GM18870 (cell line): ENCODE results near the gene ATG16L2.

Experiments used
- ATAC-seq: cut with Tn5 transposase; IDR thresholded peaks from one replicate; pipeline ENCODE4 v1.9.1; 2021; ENCODE audit warnings: moderate library complexity; ENCODE audit not compliant: unreplicated experiment

Gene ATG16L2

DNA sequence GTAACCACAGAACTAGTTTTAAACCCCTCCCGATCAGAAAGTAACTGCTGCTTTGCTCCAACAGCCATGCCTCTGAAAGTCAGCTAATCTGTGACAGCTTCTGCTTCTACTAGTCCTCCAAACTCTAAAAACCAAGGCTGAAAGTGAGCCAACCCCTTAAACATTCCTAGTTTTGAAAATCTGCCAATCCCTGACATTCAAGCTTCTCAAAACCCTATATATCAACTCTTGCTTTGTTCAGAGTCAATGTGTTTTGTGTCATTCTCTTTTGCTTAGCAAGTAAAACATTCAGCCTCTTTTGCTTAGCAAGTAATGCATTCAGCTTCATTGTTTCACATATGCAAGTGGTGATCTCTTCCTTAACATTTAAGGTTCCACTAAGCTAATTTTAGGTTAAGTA lies 56.9 kb downstream of the ATG16L2 start:
- no peak for ATAC-seq

DNA sequence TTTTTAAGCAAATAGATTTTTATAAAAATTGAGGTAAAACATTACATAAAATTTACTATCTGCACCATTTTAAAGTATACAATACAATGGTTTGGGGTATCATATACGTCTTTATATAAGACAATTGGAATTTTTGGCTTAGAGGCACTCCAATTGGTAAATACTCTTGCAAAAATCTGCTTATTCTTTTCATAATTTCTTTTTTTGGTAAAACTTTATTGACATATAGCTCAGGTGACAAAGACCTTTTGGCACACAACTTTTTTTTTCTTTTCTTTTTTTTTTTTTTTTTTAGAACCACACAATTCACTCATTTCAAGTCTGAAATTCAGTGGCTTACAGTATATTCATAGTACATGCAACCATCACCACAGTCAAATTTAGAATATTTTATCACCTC lies 57.8 kb downstream of the ATG16L2 start:
- no peak for ATAC-seq

DNA sequence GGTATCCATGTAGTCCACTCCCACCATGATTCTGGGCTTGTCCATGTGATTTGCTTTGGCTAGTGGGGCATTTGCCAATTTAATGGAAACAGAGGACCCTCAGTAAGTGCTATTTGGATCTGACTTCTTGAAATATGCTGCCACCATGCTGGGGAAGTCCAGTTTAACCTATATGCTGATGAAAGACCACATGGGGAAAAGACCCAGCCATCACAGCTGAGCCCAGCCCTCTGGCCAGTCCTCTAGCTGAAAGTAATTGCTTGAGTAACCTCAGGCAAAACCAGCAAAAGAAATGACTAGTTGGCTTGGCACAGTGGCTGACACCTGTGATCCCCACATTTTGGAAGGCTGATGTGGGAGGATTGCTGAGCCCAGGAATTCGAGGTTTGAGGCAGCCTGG lies 61.5 kb downstream of the ATG16L2 start:
- ATAC-seq = no peak

DNA sequence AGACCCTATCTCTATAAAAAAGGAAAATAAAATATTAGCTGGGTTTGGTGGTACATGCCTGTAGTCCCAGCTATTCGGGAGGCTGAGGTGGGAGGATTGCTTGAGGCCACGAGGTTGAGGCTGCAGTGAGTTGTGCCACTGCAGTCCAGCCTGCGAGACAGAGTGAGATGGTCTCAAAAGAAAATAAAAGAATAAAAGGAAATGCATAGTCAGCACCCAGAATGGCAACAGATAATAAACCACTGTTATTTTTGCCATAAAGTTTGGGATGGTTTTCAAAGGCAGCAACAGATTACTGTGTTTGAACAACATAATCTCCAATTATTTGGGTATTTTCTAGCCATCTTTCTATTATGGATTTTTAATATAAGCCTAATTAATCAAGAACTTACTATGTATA lies 61.9 kb downstream of the ATG16L2 start:
- no peak for ATAC-seq
